ENCODE data around the gene WIPF1. TPM values are rescaled to one million over a fixed set of nuclear protein-coding genes. Genes with fewer than 3 reads are reported as not detected.
A peak's percentile ranks its signal among the peaks of the same experiment; 100 is the strongest.
"Not testable (repeated sequence)": the region's sequence is repeated elsewhere in the genome, so short reads cannot be mapped to it uniquely, and the experiment has no call there.

Gene WIPF1
- total RNA-seq, 4 donors from 2014 or later, result 31.5 to 61.5 (median 36.3) TPM

GRCh38 chr2:174552880-174553279 is 44.7 kb downstream of the WIPF1 start:
- H3K27me3 ChIP-seq, result no peaks in the 10 kb centered on the region
- H3K4me3 ChIP-seq, result no peak overlapping the region
- H3K9me3 ChIP-seq, result no peaks in the 10 kb centered on the region
- no peak for DNase-seq (ENCODE audit: extremely low spot score)
- peaks cover 0 to 4% (median 0%) of the 10 kb centered on the region in 4 donors for H3K4me1 ChIP-seq
- intact Hi-C loops (cut with DNase I), result no loop called here
- H3K36me3 ChIP-seq, result peaks cover 0 to 5% (median 0%) of the 10 kb centered on the region in 4 donors
- TF ChIP-seq POLR2A (IDR thresholded peaks at IDR 0.05; ENCODE audit: low read depth) (no peak), CTCF (IDR thresholded peaks at IDR 0.05) (no peak), EP300 (IDR thresholded peaks at IDR 0.05) (no peak), POLR2AphosphoS5 (IDR thresholded peaks at IDR 0.05) (no peak)
- 94% methylated on average over 5 of the region's 5 CpGs for WGBS
- no peak overlapping the region for H3K27ac ChIP-seq (replicated peaks in 1 of 4)

- Histone ChIP-seq H3K36me3 (peaks cover 0 to 5% (median 0%) of the 10 kb centered on the region in 4 donors), H3K4me3 (no peak overlapping the region), H3K4me1 (peaks cover 0 to 4% (median 0%) of the 10 kb centered on the region in 4 donors), H3K27ac (replicated peaks in 1 of 4) (no peak overlapping the region), H3K9me3 (no peaks in the 10 kb centered on the region), H3K27me3 (no peaks in the 10 kb centered on the region)
- TF ChIP-seq CTCF (IDR thresholded peaks at IDR 0.05), result no peak
- TF ChIP-seq EP300 (IDR thresholded peaks at IDR 0.05), result no peak
- TF ChIP-seq POLR2A (IDR thresholded peaks at IDR 0.05; ENCODE audit: low read depth), result no peak
- no peak for TF ChIP-seq POLR2AphosphoS5 (IDR thresholded peaks at IDR 0.05)
- intact Hi-C loops (cut with DNase I), result no loop called here
- no peak for DNase-seq (ENCODE audit: extremely low spot score)
- WGBS, result 91% methylated on average over 3 of the region's 4 CpGs
Measured at GRCh38 chr2:174551697-174552096, 45.9 kb downstream of the WIPF1 start.

- 88% methylated on average over 8 of the region's 24 CpGs for WGBS
- intact Hi-C loops (cut with DNase I); H3K27ac ChIP-seq (replicated peaks in 1 of 4): not testable (repeated sequence)
Measured at GRCh38 chr2:174548646-174549045, 49.0 kb downstream of the WIPF1 start.

GRCh38 chr2:174548021-174548420 is 49.6 kb downstream of the WIPF1 start:
- 93% methylated on average over 6 of the region's 7 CpGs for WGBS
- H3K9me3 ChIP-seq; intact Hi-C loops (cut with DNase I); H3K36me3 ChIP-seq; H3K27me3 ChIP-seq; H3K4me1 ChIP-seq; H3K4me3 ChIP-seq; DNase-seq (ENCODE audit: extremely low spot score); H3K27ac ChIP-seq (replicated peaks in 1 of 4): not testable (repeated sequence)

More at GRCh38 chr2:174548646-174549045, 49.0 kb downstream of the WIPF1 start:
- not testable (repeated sequence) for H3K9me3 ChIP-seq; H3K4me3 ChIP-seq; H3K4me1 ChIP-seq; H3K27me3 ChIP-seq; DNase-seq (ENCODE audit: extremely low spot score); H3K36me3 ChIP-seq

- DNase-seq (ENCODE audit: extremely low spot score), result no peak
- WGBS, result 83% methylated on average over 21 of the region's 21 CpGs
- Histone ChIP-seq H3K4me3 (no peak overlapping the region), H3K4me1 (no peaks in the 10 kb centered on the region), H3K36me3 (no peaks in the 10 kb centered on the region), H3K27me3 (no peaks in the 10 kb centered on the region), H3K27ac (replicated peaks in 1 of 4) (no peak overlapping the region), H3K9me3 (no peaks in the 10 kb centered on the region)
- TF ChIP-seq POLR2A (IDR thresholded peaks at IDR 0.05; ENCODE audit: low read depth) (no peak), CTCF (IDR thresholded peaks at IDR 0.05) (peak in 1 of 3 experiments; percentile 35), EP300 (IDR thresholded peaks at IDR 0.05) (no peak)
- intact Hi-C loops (cut with DNase I), result no loop called here
Measured at GRCh38 chr2:174546519-174547506, 50.8 kb downstream of the WIPF1 start.

Measured in esophagus muscularis mucosa (tissue), 4 donors.